HG02938 (cell line): Measurements from ENCODE around the gene TBC1D2.
"Not testable (repeated sequence)": the region's sequence is repeated elsewhere in the genome, so short reads cannot be mapped to it uniquely, and the experiment has no call there.

Experiments
- ATAC-seq: cut with Tn5 transposase; IDR thresholded peaks from one replicate; pipeline ENCODE4 v1.9.1; 2021; ENCODE audit warnings: mild to moderate bottlenecking, moderate library complexity; ENCODE audit not compliant: unreplicated experiment

Gene TBC1D2, protein sequence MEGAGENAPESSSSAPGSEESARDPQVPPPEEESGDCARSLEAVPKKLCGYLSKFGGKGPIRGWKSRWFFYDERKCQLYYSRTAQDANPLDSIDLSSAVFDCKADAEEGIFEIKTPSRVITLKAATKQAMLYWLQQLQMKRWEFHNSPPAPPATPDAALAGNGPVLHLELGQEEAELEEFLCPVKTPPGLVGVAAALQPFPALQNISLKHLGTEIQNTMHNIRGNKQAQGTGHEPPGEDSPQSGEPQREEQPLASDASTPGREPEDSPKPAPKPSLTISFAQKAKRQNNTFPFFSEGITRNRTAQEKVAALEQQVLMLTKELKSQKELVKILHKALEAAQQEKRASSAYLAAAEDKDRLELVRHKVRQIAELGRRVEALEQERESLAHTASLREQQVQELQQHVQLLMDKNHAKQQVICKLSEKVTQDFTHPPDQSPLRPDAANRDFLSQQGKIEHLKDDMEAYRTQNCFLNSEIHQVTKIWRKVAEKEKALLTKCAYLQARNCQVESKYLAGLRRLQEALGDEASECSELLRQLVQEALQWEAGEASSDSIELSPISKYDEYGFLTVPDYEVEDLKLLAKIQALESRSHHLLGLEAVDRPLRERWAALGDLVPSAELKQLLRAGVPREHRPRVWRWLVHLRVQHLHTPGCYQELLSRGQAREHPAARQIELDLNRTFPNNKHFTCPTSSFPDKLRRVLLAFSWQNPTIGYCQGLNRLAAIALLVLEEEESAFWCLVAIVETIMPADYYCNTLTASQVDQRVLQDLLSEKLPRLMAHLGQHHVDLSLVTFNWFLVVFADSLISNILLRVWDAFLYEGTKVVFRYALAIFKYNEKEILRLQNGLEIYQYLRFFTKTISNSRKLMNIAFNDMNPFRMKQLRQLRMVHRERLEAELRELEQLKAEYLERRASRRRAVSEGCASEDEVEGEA

DNA sequence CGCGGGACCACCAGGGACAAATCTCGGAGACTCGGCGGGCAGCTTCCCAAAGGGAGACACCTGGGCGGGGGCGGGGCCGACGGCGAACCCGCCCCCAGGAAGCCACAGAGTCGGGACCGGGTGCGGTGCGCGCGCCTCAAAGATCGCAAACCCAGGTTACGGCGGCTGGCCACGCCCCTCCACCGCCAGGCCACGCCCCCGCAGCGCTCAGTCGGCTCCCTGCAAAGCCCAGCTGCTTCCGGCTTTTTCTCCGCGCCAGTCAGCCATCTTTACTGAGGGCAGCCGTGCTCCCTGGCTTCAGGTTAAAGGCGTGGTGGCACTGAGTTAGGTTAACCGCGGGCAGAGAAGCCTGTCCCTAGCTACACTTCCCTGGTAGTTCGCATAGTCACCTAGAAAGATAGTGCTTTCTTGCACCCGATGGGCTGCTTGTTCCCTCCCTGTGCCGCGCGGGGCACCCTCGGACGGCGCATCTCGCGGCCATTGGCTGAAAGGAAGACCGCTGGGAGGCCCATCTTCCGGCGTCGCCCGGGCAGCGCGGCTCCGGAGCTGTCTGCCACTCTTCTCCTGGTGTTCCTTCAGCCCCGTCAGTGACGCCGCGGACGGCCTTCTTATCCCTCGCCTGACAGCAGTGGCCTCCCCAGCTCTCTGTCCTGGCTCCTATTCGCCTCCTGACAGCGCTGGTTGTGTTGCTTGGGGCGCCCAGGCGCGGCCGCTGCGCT is at the start of gene TBC1D2:
Gene TBC1D2, minus strand, starts transcription at position 72 of the 719 bp plus-strand sequence. CDS start 108 bp downstream, outside the sequence.
- ATAC-seq: peak; percentile 86

DNA sequence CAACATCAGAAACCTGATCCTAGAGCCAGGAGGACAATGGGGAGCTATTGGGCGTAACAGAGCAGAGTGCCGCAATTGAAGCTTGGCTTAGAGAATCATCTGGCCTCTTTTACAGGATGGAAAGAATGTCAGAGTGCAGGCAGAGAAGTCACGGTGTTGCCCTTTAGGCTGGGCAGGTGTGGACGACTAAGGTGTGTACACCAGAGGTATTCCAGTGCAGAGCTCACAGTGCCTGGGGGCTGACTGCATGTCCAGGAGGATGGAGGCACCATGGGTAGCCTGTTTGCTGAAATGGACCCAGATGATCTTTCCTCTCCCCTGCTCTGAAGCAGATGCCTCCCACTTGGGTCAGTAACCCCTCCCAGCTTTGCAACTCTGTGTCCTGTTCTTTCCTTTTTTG is 48.9 kb upstream of the TBC1D2 start:
- ATAC-seq: no peak

- no peak for ATAC-seq
These were observed 48.2 kb upstream of the TBC1D2 start for GRCh38 chr9:98303633-98304125.

- no peak for ATAC-seq
These were observed 47.6 kb upstream of the TBC1D2 start for GRCh38 chr9:98302938-98303632.

DNA sequence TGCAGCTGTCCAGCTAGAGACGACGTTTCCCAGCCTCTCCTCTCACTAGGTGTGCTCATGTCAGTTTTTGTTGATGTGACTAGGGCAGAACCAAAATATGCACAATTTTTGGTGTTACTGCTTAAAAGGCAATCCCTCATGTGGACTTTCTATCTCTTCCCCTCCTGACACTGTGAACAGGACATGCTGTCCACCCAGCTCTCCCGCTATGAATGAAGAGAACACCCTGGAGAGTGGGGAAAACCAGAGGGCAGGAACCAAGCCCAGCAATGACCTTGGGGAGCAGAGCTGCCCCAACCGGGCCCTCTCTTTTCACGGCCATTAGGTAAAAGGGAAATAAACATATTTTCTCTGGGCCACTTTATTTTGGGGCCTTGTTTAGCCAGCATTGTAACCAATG is 46.7 kb upstream of the TBC1D2 start:
- no peak for ATAC-seq

GRCh38 chr9:98300611-98301010 is 45.2 kb upstream of the TBC1D2 start:
- ATAC-seq: no peak

DNA sequence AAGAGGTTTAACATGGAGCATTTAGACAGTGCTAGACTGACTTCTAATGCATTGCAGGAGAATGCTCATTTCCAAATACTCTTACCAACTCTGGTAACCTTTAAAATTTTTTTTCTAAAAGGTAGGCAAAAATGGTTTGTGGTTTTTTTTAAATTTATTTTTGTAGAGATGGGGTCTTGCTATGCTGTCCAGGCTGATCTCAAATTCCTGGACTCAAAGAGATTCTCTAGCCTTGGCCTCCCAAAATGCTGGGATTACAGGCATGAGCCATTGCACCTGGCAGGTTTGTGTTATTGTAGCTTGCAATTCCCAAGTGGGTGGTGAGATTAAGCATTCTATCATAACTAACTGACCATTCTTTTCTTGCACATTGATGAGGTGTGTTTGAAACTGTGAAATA is 43.0 kb upstream of the TBC1D2 start:
- no peak for ATAC-seq

DNA sequence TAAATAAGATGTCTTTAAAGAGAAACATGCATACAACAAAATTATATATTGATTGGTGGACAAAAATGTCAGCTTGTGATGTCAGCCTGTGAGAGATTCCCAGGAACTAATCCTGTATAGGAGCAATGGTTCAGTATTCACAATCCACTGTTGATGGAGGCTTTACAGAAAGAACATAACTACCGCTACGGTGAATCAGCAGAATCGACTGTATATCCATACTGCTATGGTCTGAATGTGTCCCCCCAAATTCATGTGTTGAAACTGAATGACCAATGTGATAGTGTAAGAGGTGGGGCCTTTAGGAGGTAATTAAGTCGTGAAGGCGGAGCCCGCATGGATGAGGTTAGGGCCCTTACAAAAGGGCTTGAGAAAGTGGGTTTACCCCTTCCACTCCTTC is 40.4 kb upstream of the TBC1D2 start:
- ATAC-seq: no peak

GRCh38 chr9:98291820-98292219 is 36.4 kb upstream of the TBC1D2 start:
- ATAC-seq: no peak

GRCh38 chr9:98290411-98290810 is 35.0 kb upstream of the TBC1D2 start:
- ATAC-seq: no peak

GRCh38 chr9:98289614-98290201 is 34.3 kb upstream of the TBC1D2 start:
- ATAC-seq: no peak

DNA sequence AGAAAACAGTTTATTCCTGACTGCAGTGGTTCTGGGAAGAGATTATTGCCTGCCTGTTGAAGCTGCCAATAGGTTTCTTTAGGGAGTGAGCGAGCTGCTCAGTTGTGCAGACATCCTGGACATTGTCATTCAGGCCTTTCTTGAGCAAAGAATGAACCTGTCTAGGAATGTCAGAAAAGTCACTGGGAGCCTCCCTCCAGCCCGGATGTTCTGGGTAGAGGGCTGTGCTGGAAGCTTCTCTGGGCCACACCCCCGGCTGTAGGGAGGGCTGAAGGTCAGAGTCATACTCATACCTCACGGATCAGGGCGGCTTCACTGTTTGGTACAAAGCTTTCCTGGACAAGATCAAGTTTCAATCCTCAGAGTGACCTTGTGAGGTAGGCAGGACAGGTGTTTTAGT is 33.4 kb upstream of the TBC1D2 start:
- ATAC-seq: no peak

DNA sequence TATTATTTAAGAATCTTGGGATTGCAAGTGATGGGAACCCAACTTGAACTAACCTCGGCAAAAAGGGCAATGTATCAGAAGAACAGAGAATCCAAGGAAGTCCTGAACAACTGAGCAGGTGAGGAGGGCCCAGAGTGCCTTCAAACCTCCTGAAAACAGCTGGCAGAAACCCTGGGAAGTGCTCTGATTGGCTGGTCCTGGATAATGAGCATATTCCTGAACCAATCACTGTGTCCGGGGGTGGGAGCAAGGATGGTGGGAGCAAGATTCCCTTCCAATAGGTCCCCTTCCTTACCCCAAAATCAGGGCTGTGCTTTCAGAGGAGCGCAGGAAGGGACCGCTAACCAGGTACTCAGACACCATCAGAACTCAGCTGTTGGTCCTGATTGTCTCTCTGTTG is 31.9 kb upstream of the TBC1D2 start:
- no peak for ATAC-seq

GRCh38 chr9:98285446-98285845 is 30.0 kb upstream of the TBC1D2 start:
- no peak for ATAC-seq

- ATAC-seq: no peak
These were observed 29.3 kb upstream of the TBC1D2 start for GRCh38 chr9:98284754-98285153.

GRCh38 chr9:98283143-98283542 is 27.7 kb upstream of the TBC1D2 start:
- not testable (repeated sequence) for ATAC-seq

DNA sequence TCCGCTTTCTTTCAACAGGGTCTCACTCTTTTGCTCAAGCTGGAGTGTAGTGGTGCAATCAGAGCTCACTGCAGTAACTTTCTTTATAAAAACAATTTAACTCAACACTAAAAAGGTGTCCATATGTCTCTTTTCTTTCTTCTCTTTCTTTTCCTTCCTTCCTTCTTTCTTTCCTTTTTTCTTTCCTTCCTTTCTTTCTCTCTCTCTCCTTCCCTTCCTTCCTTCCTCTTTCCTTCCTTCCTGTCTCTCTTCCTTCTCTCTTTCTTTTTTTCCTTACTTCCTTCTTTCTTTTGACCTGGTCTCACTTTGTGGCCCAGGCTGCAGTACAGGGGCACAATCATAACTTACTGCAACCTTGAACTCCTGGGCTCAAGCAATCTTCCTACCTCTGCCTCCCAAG is 25.8 kb upstream of the TBC1D2 start:
- no peak for ATAC-seq

GRCh38 chr9:98280574-98280973 is 25.1 kb upstream of the TBC1D2 start:
- no peak for ATAC-seq

DNA sequence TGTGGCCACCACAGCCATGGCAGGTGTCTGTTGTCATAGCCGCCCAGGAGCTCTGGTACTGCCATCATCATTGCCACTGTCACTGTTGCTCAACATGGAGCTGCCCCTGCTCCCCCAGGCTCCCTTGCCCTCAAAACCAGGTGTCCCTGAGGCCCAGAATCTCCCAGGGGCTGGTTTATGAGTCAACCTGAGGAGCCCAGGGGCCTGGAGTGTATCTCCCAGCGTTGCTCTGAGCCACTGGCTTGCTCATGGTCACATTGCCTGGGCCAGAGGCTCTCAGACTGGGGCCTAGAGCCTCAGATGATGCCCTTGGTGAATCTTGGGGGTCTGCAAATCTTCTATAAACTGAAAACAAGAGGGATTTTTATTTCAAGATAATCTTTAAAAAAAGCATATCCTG is 24.7 kb upstream of the TBC1D2 start:
- no peak for ATAC-seq

DNA sequence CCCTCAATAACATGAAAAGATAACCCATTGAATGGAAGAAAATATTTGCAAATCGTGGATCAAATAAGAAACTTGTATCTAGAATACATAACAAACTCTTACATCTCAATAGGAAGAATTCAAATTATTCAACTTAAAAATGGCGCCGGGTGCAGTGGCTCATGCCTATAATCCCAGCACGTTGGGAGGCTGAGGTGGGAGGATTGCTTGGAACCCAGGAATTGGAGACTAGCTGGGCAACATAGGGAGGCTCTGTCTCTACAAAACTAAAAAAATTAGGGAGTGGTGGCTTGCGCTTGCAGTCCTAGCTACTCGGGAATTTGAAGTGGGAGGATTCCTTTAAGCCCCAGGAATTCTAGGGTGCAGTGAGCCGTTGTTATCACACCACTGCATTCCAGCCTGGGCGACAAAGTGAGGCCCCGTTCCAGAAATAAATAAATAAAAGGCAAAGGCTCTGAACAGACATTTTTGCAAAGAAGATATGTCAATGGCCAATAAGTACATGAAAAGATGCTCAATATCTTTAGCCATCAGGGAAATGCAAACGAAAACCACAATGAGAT is 21.5 kb upstream of the TBC1D2 start:
- ATAC-seq: no peak
